MCF 10A (cell line): ENCODE data around the gene SEC24D. TPM values are rescaled to one million over a fixed set of nuclear protein-coding genes. Genes with fewer than 3 reads are reported as not detected.

ENCODE experiments used
- BruUV-seq: library from RNA; stranded (reverse); fragments of 400-500 nt; replicated peaks from 2 replicates; lab custom pipeline; 2021; lab: Mats Ljungman, UMichigan
- CTCF ChIA-PET: fragments of 300-600 bp; sonication (Branson Sonifier 250); formaldehyde crosslinking; extraction: SDS; loops from one replicate; lab custom pipeline; 2021; ENCODE audit warnings: antibody characterized with exemption, inconsistent platforms; lab: Yijun Ruan, JAX
- POLR2A ChIA-PET: fragments of 300-600, 350-650 bp; sonication (Branson Sonifier 250); formaldehyde crosslinking; extraction: SDS; loops from one replicate; lab custom pipeline; 2020; ENCODE audit warnings: antibody characterized with exemption, inconsistent platforms; lab: Yijun Ruan, JAX
- DNase-seq: peaks from one replicate; pipeline ENCODE4 v3.0.0-alpha.2; 2018; ENCODE audit not compliant: unreplicated experiment
- H3K27ac Mint-ChIP-seq: one replicate; pipeline ENCODE4 v1.8.0; 2022; ENCODE audit warnings: mild to moderate bottlenecking, low read depth, mixed read lengths; ENCODE audit not compliant: unreplicated experiment
- H3K27me3 Mint-ChIP-seq: one replicate; pipeline ENCODE4 v1.8.0; 2022; ENCODE audit warnings: mixed read lengths; ENCODE audit not compliant: insufficient read depth, unreplicated experiment
- H3K36me3 Mint-ChIP-seq: one replicate; pipeline ENCODE4 v1.8.0; 2022; ENCODE audit warnings: mild to moderate bottlenecking, moderate library complexity, mixed read lengths; ENCODE audit not compliant: insufficient read depth, unreplicated experiment
- H3K4me1 Mint-ChIP-seq: one replicate; pipeline ENCODE4 v1.8.0; 2022; ENCODE audit warnings: mixed read lengths; ENCODE audit not compliant: insufficient read depth, unreplicated experiment
- H3K4me3 Mint-ChIP-seq: one replicate; pipeline ENCODE4 v1.8.0; 2022; ENCODE audit warnings: mild to moderate bottlenecking, moderate library complexity, mixed read lengths; ENCODE audit not compliant: unreplicated experiment
- H3K9me3 Mint-ChIP-seq: one replicate; pipeline ENCODE4 v1.8.0; 2022; ENCODE audit warnings: mixed read lengths; ENCODE audit not compliant: unreplicated experiment
- intact Hi-C: fragments of 100-400 bp; cut with micrococcal nuclease; formaldehyde crosslinking; loops from 2 replicates; pipeline ENCODE4 v1.14.1; 2022
- total RNA-seq: library from RNA; stranded (reverse); gene quantifications from 2 replicates; pipeline ENCODE4 v1.2.3, GENCODE V29; 2022
- TF ChIP-seq, protein P1 (sequence below): fragments of 200-600 bp; IDR thresholded peaks from one replicate; pipeline ENCODE4 v1.8.0; 2022; ENCODE audit warnings: antibody characterized with exemption, mild to moderate bottlenecking; ENCODE audit not compliant: unreplicated experiment

Gene SEC24D
- total RNA-seq, 1 experiment from 2014 or later, result 117 TPM

DNA sequence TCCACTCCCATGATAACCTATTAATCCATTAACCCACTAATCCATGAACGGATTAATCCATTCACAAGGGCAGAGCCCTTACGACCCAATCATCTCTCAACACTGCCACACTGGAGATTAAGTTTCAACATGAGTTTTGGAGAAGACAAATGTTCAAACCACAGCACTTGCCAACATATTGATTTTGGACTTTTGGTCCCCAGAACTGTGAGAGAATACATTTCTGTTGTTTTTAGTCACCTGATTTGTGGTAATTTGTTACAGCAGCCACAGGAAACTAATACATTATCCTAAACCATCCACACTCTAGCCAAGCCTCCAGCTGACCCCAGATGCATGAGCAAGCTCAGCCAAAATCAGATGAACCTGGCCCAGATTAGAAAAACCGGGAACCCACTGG is 22.4 kb downstream of the SEC24D start:
- POLR2A ChIA-PET, result interaction anchor here (0.9 kb wide), 1 partner anchor 10 kb away, joined by 4 read pairs; no protein-coding TSS in a partner anchor
- Mint-ChIP-seq H3K36me3 (peaks cover 79% of the 10 kb centered on the region), H3K27me3 (no peaks in the 10 kb centered on the region), H3K4me1 (peaks cover 6% of the 10 kb centered on the region), H3K27ac (no peak overlapping the region), H3K4me3 (no peak overlapping the region), H3K9me3 (no peaks in the 10 kb centered on the region)
- intact Hi-C loops, result no loop called here
- TF ChIP-seq, protein P1, sequence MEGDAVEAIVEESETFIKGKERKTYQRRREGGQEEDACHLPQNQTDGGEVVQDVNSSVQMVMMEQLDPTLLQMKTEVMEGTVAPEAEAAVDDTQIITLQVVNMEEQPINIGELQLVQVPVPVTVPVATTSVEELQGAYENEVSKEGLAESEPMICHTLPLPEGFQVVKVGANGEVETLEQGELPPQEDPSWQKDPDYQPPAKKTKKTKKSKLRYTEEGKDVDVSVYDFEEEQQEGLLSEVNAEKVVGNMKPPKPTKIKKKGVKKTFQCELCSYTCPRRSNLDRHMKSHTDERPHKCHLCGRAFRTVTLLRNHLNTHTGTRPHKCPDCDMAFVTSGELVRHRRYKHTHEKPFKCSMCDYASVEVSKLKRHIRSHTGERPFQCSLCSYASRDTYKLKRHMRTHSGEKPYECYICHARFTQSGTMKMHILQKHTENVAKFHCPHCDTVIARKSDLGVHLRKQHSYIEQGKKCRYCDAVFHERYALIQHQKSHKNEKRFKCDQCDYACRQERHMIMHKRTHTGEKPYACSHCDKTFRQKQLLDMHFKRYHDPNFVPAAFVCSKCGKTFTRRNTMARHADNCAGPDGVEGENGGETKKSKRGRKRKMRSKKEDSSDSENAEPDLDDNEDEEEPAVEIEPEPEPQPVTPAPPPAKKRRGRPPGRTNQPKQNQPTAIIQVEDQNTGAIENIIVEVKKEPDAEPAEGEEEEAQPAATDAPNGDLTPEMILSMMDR, result no peak
- no peak for DNase-seq
- BruUV-seq, result TSS peak; percentile 1
- CTCF ChIA-PET, result interaction anchor here (0.9 to 2.4 kb wide), 5 partner anchors 9 to 72 kb away, joined by 3 to 9 read pairs (median 3); no protein-coding TSS in a partner anchor

DNA sequence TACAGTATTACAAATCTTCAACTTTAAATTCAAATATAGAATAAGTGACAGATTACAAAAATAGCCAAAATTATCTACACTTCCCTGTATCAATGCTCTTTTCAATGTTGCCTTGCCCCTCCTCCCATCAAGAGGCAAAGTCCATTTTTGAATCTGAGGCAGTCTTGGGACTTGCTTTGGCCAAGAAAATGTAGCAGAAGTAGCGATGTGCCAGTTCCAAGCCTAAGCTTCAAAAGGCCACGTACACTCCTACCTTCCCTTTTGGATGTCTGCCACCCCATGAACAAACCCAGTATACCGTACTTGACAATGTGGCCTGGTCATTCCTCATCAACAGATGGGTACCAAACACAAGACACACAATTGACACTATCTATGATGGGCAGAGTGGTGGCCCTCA is 24.1 kb downstream of the SEC24D start:
- intact Hi-C loops, result no loop called here
- ChIA-PET POLR2A (no interaction called here), CTCF (interaction anchor here (0.6 to 1.4 kb wide), 3 partner anchors 18 to 70 kb away, joined by 3 to 4 read pairs (median 3); no protein-coding TSS in a partner anchor)
- Mint-ChIP-seq H3K4me1 (peaks cover 6% of the 10 kb centered on the region), H3K4me3 (no peak overlapping the region), H3K9me3 (no peaks in the 10 kb centered on the region), H3K36me3 (peaks cover 88% of the 10 kb centered on the region), H3K27ac (peak overlapping the region; percentile 59), H3K27me3 (no peaks in the 10 kb centered on the region)
- BruUV-seq, result no TSS peak
- TF ChIP-seq, protein P1, result no peak
- DNase-seq, result no peak

DNA sequence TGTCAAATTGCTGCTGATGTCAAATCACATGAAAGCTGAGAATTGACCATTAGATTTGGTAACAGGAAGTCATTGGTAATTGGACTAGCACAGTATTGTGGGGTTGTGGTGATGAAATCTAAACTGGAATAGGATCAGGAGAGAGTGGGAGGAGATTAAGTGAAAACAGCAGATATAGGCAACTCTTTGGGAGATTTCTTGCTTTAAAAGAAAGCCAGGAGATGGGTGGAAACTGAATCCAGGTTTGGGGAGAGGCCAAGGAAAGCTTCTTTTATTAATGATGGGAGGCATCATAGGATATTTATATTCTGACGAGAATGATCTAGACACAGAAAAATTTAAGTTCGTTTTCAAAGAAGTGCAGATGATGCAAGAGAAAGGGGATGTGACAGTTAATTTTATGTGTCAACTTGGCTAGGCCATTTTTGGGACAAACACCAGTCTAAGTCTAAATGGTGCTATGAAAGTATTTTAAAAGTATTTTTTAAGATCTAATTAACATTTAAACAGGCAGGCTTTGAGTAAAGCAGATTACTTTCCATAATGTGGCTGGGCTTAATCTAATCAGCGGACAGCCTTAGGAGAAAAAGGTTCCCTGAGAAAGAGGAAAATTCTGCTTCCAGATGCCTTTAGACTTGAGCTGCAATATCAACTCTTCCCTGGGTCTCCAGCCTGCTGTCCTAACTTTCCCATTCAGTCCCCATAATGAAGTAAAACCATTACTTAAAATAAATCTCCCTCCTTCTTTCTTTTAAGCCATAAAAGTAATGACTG is 24.7 kb downstream of the SEC24D start:
- intact Hi-C loops, result no loop called here
- peak overlapping the region; percentile 59 for H3K27ac Mint-ChIP-seq
- no peaks in the 10 kb centered on the region for H3K27me3 Mint-ChIP-seq
- H3K4me1 Mint-ChIP-seq, result peaks cover 6% of the 10 kb centered on the region
- ChIA-PET CTCF (interaction anchor here (1.1 kb wide), 1 partner anchor 39 kb away, joined by 3 read pairs; no protein-coding TSS in a partner anchor), POLR2A (interaction anchor here (0.7 to 1.0 kb wide), 2 partner anchors 25 to 374 kb away, joined by 3 to 4 read pairs; no protein-coding TSS in a partner anchor)
- no TSS peak for BruUV-seq
- TF ChIP-seq, protein P1, result no peak
- peak; percentile 41 for DNase-seq
- peaks cover 92% of the 10 kb centered on the region for H3K36me3 Mint-ChIP-seq
- H3K9me3 Mint-ChIP-seq, result no peaks in the 10 kb centered on the region
- no peak overlapping the region for H3K4me3 Mint-ChIP-seq

DNA sequence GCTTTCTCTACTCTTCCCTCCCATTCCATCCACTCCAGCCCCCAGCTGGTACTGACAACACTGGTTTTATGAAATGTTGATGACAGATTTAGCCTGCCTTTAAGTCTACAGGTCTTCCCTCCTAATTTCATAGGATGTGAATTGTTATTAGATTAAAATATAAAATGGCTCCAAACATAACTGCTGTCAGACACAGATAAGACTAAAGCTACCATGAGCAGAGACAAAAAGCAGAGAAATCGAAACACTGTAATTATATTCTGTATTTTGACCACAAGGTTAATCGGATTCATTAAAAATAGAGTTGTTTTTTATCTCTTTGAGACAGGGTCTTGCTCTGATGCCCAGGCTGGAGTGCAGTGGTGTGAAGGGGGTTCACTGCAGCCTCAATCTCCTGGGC is 28.3 kb downstream of the SEC24D start:
- CTCF ChIA-PET, result no interaction called here
- no peak overlapping the region for H3K27ac Mint-ChIP-seq
- POLR2A ChIA-PET, result interaction anchor here (0.7 kb wide), 1 partner anchor 14 kb away, joined by 3 read pairs; no protein-coding TSS in a partner anchor
- intact Hi-C loops, result no loop called here
- peaks cover 6% of the 10 kb centered on the region for H3K4me1 Mint-ChIP-seq
- DNase-seq, result no peak
- BruUV-seq, result no TSS peak
- H3K36me3 Mint-ChIP-seq, result peaks cover 79% of the 10 kb centered on the region
- H3K4me3 Mint-ChIP-seq, result no peak overlapping the region
- TF ChIP-seq, protein P1, result no peak
- H3K9me3 Mint-ChIP-seq, result no peaks in the 10 kb centered on the region
- no peaks in the 10 kb centered on the region for H3K27me3 Mint-ChIP-seq
